GM21367 (cell line): ENCODE data around the gene SFTPB.
"Not testable (repeated sequence)": the region's sequence is repeated elsewhere in the genome, so short reads cannot be mapped to it uniquely, and the experiment has no call there.

Experiments
- ATAC-seq: cut with Tn5 transposase; IDR thresholded peaks from one replicate; pipeline ENCODE4 v1.9.1; 2021; ENCODE audit not compliant: unreplicated experiment

The SFTPB gene

GRCh38 chr2:85657399-85657798 lies 10.6 kb downstream of the SFTPB start:
- not testable (repeated sequence) for ATAC-seq

- no peak for ATAC-seq
Measured at GRCh38 chr2:85656468-85656867, 11.5 kb downstream of the SFTPB start.

- ATAC-seq = no peak
Measured at GRCh38 chr2:85655961-85656417, 12.0 kb downstream of the SFTPB start.

- ATAC-seq = no peak
Measured at GRCh38 chr2:85653996-85654395, 14.0 kb downstream of the SFTPB start.

GRCh38 chr2:85652056-85652455 lies 15.9 kb downstream of the SFTPB start:
- no peak for ATAC-seq

- ATAC-seq = no peak
Measured at GRCh38 chr2:85651097-85651496, 16.9 kb downstream of the SFTPB start.

GRCh38 chr2:85650456-85650855 lies 17.5 kb downstream of the SFTPB start:
- no peak for ATAC-seq

GRCh38 chr2:85649201-85650190 lies 18.5 kb downstream of the SFTPB start:
- no peak for ATAC-seq

- ATAC-seq = peak; percentile 17
Measured at GRCh38 chr2:85648619-85649018, 19.4 kb downstream of the SFTPB start.

- peak; percentile 80 for ATAC-seq
Measured at GRCh38 chr2:85647823-85648526, 20.0 kb downstream of the SFTPB start.

- no peak for ATAC-seq
Measured at GRCh38 chr2:85646166-85646565, 21.8 kb downstream of the SFTPB start.

- no peak for ATAC-seq
Measured at GRCh38 chr2:85644909-85645308, 23.1 kb downstream of the SFTPB start.

- ATAC-seq = no peak
Measured at GRCh38 chr2:85642725-85643124, 25.3 kb downstream of the SFTPB start.

GRCh38 chr2:85635636-85636035 lies 32.4 kb downstream of the SFTPB start:
- no peak for ATAC-seq

GRCh38 chr2:85635011-85635410 lies 33.0 kb downstream of the SFTPB start:
- no peak for ATAC-seq

GRCh38 chr2:85631316-85631715 lies 36.7 kb downstream of the SFTPB start:
- ATAC-seq = no peak

GRCh38 chr2:85628658-85629057 lies 39.3 kb downstream of the SFTPB start:
- ATAC-seq = no peak

- no peak for ATAC-seq
Measured at GRCh38 chr2:85623991-85624390, 44.0 kb downstream of the SFTPB start.

- ATAC-seq = no peak
Measured at GRCh38 chr2:85621338-85621737, 46.7 kb downstream of the SFTPB start.

- no peak for ATAC-seq
Measured at GRCh38 chr2:85619617-85620016, 48.4 kb downstream of the SFTPB start.

GRCh38 chr2:85617723-85618122 lies 50.3 kb downstream of the SFTPB start:
- ATAC-seq = not testable (repeated sequence)

GRCh38 chr2:85615413-85615728 lies 52.6 kb downstream of the SFTPB start:
- no peak for ATAC-seq
